Measurements from ENCODE around the gene BNIP5.

DNA sequence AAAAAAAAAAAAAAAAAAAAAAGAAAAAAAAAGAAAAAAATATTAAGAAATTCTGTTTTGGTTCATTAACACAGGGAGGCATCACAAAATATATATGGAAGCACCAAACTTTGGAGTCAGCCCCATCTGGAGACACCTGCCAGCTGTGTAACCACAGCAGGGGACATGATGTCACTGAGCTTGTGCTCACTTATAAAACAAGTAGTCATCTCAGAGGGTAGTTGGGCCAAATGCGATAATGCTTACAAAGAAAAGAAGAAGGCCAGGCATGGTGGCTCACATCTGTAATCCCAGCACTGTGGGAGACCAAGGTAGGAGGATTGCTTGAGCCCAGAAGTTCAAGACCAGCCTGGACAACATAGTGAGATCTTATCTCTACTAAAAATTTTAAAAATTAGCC is 1.1 kb upstream of the BNIP5 start:
- TF ChIP-seq, protein P1, sequence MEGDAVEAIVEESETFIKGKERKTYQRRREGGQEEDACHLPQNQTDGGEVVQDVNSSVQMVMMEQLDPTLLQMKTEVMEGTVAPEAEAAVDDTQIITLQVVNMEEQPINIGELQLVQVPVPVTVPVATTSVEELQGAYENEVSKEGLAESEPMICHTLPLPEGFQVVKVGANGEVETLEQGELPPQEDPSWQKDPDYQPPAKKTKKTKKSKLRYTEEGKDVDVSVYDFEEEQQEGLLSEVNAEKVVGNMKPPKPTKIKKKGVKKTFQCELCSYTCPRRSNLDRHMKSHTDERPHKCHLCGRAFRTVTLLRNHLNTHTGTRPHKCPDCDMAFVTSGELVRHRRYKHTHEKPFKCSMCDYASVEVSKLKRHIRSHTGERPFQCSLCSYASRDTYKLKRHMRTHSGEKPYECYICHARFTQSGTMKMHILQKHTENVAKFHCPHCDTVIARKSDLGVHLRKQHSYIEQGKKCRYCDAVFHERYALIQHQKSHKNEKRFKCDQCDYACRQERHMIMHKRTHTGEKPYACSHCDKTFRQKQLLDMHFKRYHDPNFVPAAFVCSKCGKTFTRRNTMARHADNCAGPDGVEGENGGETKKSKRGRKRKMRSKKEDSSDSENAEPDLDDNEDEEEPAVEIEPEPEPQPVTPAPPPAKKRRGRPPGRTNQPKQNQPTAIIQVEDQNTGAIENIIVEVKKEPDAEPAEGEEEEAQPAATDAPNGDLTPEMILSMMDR (IDR thresholded peaks at IDR 0.05; ENCODE audit: low read depth, low read length), result no peak
- no peak for TF ChIP-seq EZH2phosphoT487 (IDR thresholded peaks at IDR 0.05; ENCODE audit: low read depth)
